ENCODE results near the gene CPA4. TPM values are rescaled to one million over a fixed set of nuclear protein-coding genes. Genes with fewer than 3 reads are reported as not detected.

Gene CPA4
- total RNA-seq, 4 donors from 2014 or later, result not detected

DNA sequence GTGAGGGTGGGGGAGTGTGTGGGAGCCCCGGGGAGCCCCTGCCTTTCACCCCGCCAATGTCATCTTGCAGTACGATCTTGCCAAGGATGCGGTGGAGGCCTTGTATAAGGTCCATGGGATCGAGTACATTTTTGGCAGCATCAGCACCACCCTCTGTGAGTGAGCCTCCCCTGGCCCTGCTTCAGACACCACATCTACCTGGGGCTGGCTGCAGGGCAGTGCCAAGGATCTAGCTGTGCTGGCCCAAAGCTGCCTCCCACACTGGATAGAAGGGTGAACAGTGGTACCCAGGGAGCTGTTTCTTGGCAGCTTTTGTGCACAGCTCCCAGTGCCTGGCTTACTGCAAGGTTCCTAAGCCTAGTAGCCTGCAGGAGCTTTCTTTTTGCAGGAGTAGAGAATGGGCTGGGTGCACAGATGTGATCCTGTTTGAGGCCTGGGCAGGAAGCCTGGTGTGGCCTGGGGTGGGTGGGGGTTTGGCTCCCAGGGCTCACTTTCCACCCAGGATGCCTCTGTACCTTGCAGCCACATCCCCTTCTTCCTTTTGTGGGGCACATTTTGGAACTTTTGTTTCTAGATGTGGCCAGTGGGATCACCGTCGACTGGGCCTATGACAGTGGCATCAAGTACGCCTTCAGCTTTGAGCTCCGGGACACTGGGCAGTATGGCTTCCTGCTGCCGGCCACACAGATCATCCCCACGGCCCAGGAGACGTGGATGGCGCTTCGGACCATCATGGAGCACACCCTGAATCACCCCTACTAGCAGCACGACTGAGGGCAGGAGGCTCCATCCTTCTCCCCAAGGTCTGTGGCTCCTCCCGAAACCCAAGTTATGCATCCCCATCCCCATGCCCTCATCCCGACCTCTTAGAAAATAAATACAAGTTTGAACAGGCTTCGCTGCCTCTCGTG, 75.1 kb downstream of the CPA4 start:
- no peak for TF ChIP-seq POLR2A (IDR thresholded peaks at IDR 0.05)
- TF ChIP-seq, protein P1, sequence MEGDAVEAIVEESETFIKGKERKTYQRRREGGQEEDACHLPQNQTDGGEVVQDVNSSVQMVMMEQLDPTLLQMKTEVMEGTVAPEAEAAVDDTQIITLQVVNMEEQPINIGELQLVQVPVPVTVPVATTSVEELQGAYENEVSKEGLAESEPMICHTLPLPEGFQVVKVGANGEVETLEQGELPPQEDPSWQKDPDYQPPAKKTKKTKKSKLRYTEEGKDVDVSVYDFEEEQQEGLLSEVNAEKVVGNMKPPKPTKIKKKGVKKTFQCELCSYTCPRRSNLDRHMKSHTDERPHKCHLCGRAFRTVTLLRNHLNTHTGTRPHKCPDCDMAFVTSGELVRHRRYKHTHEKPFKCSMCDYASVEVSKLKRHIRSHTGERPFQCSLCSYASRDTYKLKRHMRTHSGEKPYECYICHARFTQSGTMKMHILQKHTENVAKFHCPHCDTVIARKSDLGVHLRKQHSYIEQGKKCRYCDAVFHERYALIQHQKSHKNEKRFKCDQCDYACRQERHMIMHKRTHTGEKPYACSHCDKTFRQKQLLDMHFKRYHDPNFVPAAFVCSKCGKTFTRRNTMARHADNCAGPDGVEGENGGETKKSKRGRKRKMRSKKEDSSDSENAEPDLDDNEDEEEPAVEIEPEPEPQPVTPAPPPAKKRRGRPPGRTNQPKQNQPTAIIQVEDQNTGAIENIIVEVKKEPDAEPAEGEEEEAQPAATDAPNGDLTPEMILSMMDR (IDR thresholded peaks at IDR 0.05), result no peak
- peak overlapping the region in 2 of 4 donors; percentile 13 to 35 for H3K27ac ChIP-seq
- peaks cover 0 to 15% (median 0%) of the 10 kb centered on the region in 4 donors for H3K4me1 ChIP-seq
- H3K4me3 ChIP-seq, result no peak overlapping the region
- H3K36me3 ChIP-seq, result no peaks in the 10 kb centered on the region
- H3K9me3 ChIP-seq, result no peaks in the 10 kb centered on the region
- H3K27me3 ChIP-seq, result no peaks in the 10 kb centered on the region
- DNase-seq, result no peak

DNA sequence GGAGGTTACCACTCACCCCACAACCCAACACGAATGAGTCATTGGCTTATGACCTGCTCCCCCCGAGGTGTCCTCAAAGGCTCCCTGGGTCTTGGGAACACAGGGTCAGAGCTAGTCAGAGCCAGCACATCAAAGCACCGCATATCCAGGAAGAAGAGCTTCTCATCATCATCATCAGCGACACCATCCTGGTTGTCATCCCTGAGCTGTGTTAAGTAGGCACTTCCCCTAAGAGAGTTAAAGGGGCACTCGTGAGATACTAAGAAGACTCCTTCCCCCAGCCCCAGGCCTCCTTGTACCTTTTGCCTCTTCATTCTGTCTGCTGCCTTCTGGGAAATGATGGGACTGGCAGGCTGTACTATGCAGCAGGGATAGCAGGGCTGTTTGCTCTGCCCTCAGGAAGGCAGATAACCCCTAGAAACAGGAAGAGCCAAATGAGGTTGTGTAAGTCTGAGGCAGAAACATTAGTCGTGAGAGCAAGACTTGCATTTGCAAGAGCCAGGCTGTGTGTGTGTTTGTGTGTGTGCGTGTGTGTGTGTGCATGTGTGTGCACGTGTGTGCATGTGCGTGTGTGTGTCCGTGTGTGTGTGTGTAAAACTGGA, 76.2 kb downstream of the CPA4 start:
- Histone ChIP-seq H3K4me1 (peaks cover 0 to 22% (median 0%) of the 10 kb centered on the region in 4 donors), H3K27ac (peak overlapping the region in 2 of 4 donors; percentile 15 to 35), H3K4me3 (no peak overlapping the region), H3K36me3 (no peaks in the 10 kb centered on the region), H3K9me3 (no peaks in the 10 kb centered on the region), H3K27me3 (no peaks in the 10 kb centered on the region)
- no peak for DNase-seq
- TF ChIP-seq, protein P1 (IDR thresholded peaks at IDR 0.05), result no peak
- no peak for TF ChIP-seq POLR2A (IDR thresholded peaks at IDR 0.05)

DNA sequence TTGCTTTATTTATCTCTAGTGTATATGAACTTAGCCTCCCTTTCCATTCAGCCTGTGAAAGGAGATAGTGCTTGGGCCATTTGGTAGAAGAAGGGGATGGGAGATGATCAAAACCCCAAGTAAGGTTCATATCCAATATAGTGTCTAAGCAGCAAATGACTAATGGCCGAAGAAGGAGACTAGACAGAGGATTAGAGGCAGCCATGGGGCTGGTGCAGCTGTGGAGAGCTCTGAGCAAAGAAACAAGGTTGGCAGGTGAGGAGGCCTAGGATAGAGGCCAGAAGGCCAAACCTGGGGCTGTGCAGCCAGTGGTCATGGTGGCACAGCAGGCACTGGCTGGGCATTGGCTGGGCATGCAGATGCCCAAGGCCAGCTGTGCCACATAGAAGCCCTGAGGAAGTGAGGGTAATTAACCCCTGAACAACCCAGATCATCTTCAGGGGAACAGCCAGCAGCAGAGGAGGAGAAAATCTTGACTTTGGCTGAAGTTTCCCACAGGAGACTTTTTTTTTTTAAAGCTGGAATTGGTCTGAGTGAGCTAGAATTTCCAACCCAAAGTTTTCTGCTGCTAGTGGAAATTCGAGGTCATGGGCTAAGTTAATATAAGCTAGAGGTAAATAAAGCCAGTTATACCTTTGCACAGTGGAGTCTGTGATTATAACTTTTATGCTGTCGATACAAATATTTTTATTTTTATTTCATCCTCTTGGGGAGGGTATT, 77.0 kb downstream of the CPA4 start:
- Histone ChIP-seq H3K36me3 (no peaks in the 10 kb centered on the region), H3K4me3 (no peak overlapping the region), H3K4me1 (peaks cover 0 to 21% (median 0%) of the 10 kb centered on the region in 4 donors), H3K27ac (peak overlapping the region in 1 of 4 donors; percentile 15), H3K9me3 (no peaks in the 10 kb centered on the region), H3K27me3 (no peaks in the 10 kb centered on the region)
- TF ChIP-seq, protein P1 (IDR thresholded peaks at IDR 0.05), result no peak
- TF ChIP-seq POLR2A (IDR thresholded peaks at IDR 0.05), result no peak
- no peak for DNase-seq

DNA sequence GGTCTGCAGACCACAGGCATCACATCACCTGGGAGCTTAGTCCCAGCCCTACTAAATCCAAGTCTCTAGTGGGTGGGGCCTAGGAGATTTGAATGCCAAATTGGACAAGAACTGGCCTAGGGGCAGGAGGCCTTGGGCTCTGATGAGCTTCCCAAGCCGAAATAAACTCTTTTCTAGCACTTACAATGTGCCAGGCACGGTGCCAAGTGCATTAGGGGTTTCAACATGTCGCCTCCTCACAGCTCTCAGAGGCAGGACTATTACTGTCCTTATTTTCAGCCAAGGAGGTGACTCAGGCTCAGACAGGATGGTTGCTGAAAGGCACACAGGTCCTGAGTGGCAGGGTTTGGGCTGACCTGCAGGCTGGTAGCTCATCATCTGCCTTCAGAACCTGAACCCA, 78.1 kb downstream of the CPA4 start:
- Histone ChIP-seq H3K27ac (peak overlapping the region in 2 of 4 donors; percentile 25 to 88), H3K9me3 (peaks cover 0 to 6% (median 0%) of the 10 kb centered on the region in 4 donors), H3K4me3 (no peak overlapping the region), H3K36me3 (no peaks in the 10 kb centered on the region), H3K4me1 (peaks cover 0 to 13% (median 0%) of the 10 kb centered on the region in 4 donors), H3K27me3 (no peaks in the 10 kb centered on the region)
- no peak for DNase-seq
- TF ChIP-seq, protein P1 (IDR thresholded peaks at IDR 0.05), result no peak

DNA sequence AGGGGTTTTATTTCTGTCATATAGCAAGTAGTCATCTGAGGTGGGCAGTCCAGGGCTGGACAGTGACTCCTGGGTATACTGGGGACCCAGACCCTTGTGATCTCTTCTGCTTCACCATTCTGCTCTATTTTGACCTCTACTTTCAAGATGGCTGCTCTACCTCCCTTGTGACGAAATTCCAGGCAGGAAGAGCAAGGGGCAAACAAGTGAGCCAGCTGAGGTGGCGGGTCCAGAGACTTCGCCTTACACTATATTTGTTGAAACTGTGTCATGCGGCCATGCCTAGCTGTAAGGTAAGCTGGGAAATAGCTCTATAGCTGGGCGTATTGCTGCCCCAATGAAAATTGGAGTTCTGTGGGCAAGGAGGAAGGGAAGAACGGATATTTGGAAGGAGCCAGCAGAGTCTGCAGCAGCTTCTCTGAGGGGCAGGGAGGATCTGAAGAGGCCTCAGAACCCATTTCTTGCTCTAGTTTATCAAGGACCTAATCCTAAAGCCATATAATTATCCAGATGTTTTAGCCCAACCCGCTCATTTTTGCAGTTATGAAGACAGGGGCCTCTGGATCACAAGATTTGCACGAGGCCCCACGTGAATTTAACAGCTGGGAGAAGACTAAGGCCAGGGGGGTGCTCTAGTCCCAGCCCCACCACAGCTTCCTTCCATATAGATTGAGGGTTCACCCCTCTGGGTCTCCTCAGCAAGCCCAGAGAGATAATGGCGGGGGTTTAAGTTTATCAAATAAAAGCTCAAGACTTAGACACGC, 79.6 kb downstream of the CPA4 start:
- Histone ChIP-seq H3K9me3 (peaks cover 0 to 7% (median 0%) of the 10 kb centered on the region in 4 donors), H3K4me1 (peaks cover 0 to 13% (median 0%) of the 10 kb centered on the region in 4 donors), H3K36me3 (no peaks in the 10 kb centered on the region), H3K4me3 (no peak overlapping the region), H3K27me3 (no peaks in the 10 kb centered on the region), H3K27ac (peak overlapping the region; percentile 52 to 88 (median 66))
- TF ChIP-seq POLR2A (IDR thresholded peaks at IDR 0.05), result no peak
- TF ChIP-seq, protein P1 (IDR thresholded peaks at IDR 0.05), result no peak
- peak in 1 of 3 donors; percentile 26 for DNase-seq

All from Peyer's patch (tissue), 4 donors.